HCT116 (cell line): ENCODE results near the gene ZNF618. TPM values are rescaled to one million over a fixed set of nuclear protein-coding genes. Genes with fewer than 3 reads are reported as not detected.

Experiments used
- ATAC-seq: fragments of 200-7000 bp; cut with Tn5 transposase; 2 replicates; pipeline ENCODE4 v1.9.1; 2020; ENCODE audit warnings: mild to moderate bottlenecking, moderate library complexity
- BruUV-seq: library from RNA; stranded (reverse); fragments of 400-500 nt; replicated peaks from 2 replicates; lab custom pipeline; 2021; lab: Mats Ljungman, UMichigan
- CTCF ChIA-PET: fragments of 300-600 bp; sonication (Branson Sonifier 250); formaldehyde crosslinking; loops from one replicate; lab custom pipeline; 2021; ENCODE audit warnings: antibody characterized with exemption; lab: Charles Lee
- POLR2A ChIA-PET: fragments of 300-600, 350-600 bp; sonication (Branson Sonifier 250); formaldehyde crosslinking; loops from one replicate; lab custom pipeline; 2021; ENCODE audit warnings: antibody characterized with exemption; lab: Charles Lee
- RAD21 ChIA-PET, 2 experiments: fragments of 300-600 bp; sonication (Branson Sonifier 250); formaldehyde crosslinking; loops; one replicate each; lab custom pipeline; 2023; ENCODE audit warnings: low total read pairs in 2 of 2; ENCODE audit not compliant: uncharacterized antibody in 2 of 2, unreplicated experiment in 2 of 2, low non-redundant PET in 1 of 2; lab: Charles Lee
- DNase-seq: peaks from one replicate; pipeline ENCODE4 v3.0.0-alpha.2; 2010; ENCODE audit warnings: low read depth, low spot score
- H2AFZ ChIP-seq: fragments of 200-600 bp; shearing (Covaris generic), sonication (generic); 2 replicates; pipeline ENCODE4 v1.6.1; 2017; ENCODE audit warnings: low read depth, mixed run types, mixed read lengths, antibody characterized with exemption, low read length; ENCODE audit not compliant: poor library complexity, severe bottlenecking
- H3K27ac ChIP-seq: 2 replicates; pipeline ENCODE4 v1.5.1; 2012; ENCODE audit warnings: low read depth, low read length
- H3K27me3 ChIP-seq: fragments of 200-600 bp; sonication (generic); 2 replicates; pipeline ENCODE4 v1.6.1; 2016; ENCODE audit warnings: mixed run types, low read length, mixed read lengths; ENCODE audit not compliant: insufficient read depth
- H3K36me3 ChIP-seq, 2 experiments: fragments of 200-500 bp in 1 of 2; fragments of 200-600 bp in 1 of 2; sonication (Bioruptor generic) in 1 of 2; sonication (generic) in 1 of 2; 2 replicates each; pipeline versions ENCODE4 v1.5.1 to v1.6.1; 2014 to 2016; ENCODE audit warnings: low read length in 2 of 2, inconsistent platforms in 1 of 2, mixed read lengths in 1 of 2, mixed run types in 1 of 2; ENCODE audit not compliant: insufficient read depth in 2 of 2, control insufficient read depth in 1 of 2
- H3K4me1 ChIP-seq, 2 experiments: fragments of 200-600 bp in 1 of 2; sonication (generic) in 1 of 2; 2 replicates each; pipeline versions ENCODE4 v1.5.1 to v1.6.1; 2012 to 2017; ENCODE audit warnings: low read length in 2 of 2, inconsistent platforms in 1 of 2, mild to moderate bottlenecking in 1 of 2, mixed read lengths in 1 of 2, mixed run types in 1 of 2, moderate library complexity in 1 of 2; ENCODE audit not compliant: insufficient read depth in 2 of 2, control insufficient read depth in 1 of 2
- H3K4me2 ChIP-seq: fragments of 200-600 bp; sonication (generic); 2 replicates; pipeline ENCODE4 v1.6.1; 2017; ENCODE audit warnings: mixed run types, low read length, mixed read lengths
- H3K4me3 ChIP-seq, 2 experiments: fragments of 200-600 bp in 1 of 2; sonication (generic) in 1 of 2; replicated peaks in 1 of 2; 2 replicates each; pipeline ENCODE4 v1.5.1; 2011 to 2016; ENCODE audit warnings: low read length in 2 of 2, control low read depth in 1 of 2, low read depth in 1 of 2, mild to moderate bottlenecking in 1 of 2, mixed read lengths in 1 of 2, mixed run types in 1 of 2
- H3K79me2 ChIP-seq: fragments of 200-600 bp; sonication (generic); 2 replicates; pipeline ENCODE4 v1.6.1; 2017; ENCODE audit warnings: mild to moderate bottlenecking, mixed run types, low read length, moderate library complexity, mixed read lengths; ENCODE audit not compliant: insufficient read depth
- H3K9ac ChIP-seq: fragments of 200-600 bp; sonication (generic); 2 replicates; pipeline ENCODE4 v1.6.1; 2016; ENCODE audit warnings: low read length, mixed read lengths
- H3K9me2 ChIP-seq: fragments of 200-600 bp; sonication (generic), shearing (Covaris generic); 2 replicates; pipeline ENCODE4 v1.6.1; 2017; ENCODE audit warnings: mixed run types, mild to moderate bottlenecking, moderate library complexity; ENCODE audit not compliant: insufficient read depth
- H3K9me3 ChIP-seq, 2 experiments: fragments of 200-500 bp in 1 of 2; fragments of 200-600 bp in 1 of 2; sonication (Bioruptor generic) in 1 of 2; sonication (generic) in 1 of 2; 2 replicates each; pipeline ENCODE4 v1.6.1; 2014 to 2017; ENCODE audit warnings: low read length in 2 of 2, mixed read lengths in 2 of 2, inconsistent platforms in 1 of 2, low read depth in 1 of 2, mild to moderate bottlenecking in 1 of 2, mixed run types in 1 of 2, moderate library complexity in 1 of 2; ENCODE audit not compliant: control insufficient read depth in 1 of 2, insufficient read depth in 1 of 2
- H4K20me1 ChIP-seq: fragments of 200-600 bp; sonication (generic), shearing (Covaris generic); 2 replicates; pipeline ENCODE4 v1.6.1; 2017; ENCODE audit warnings: mixed run types, mild to moderate bottlenecking, moderate library complexity; ENCODE audit not compliant: insufficient read depth
- CBX3 ChIP-seq: IDR thresholded peaks from 2 replicates; pipeline ENCODE4 v1.6.1; 2012; ENCODE audit warnings: low read depth
- CEBPB ChIP-seq: IDR thresholded peaks from 2 replicates; pipeline ENCODE4 v1.6.1; 2012; ENCODE audit warnings: low read depth
- EZH2 ChIP-seq: fragments of 200-600 bp; sonication (generic); IDR thresholded peaks from 2 replicates; pipeline ENCODE4 v1.6.1; 2017; ENCODE audit warnings: antibody characterized with exemption, mixed run types
- JUND ChIP-seq: IDR thresholded peaks from 2 replicates; pipeline ENCODE4 v1.6.1; 2012
- POLR2A ChIP-seq: IDR thresholded peaks from 2 replicates; pipeline ENCODE4 v1.7.0; 2011; ENCODE audit warnings: borderline replicate concordance; ENCODE audit not compliant: insufficient read depth, insufficient read length; ENCODE audit errors: extremely low read depth
- POLR2AphosphoS5 ChIP-seq: IDR thresholded peaks from 2 replicates; pipeline ENCODE4 v1.6.1; 2011; ENCODE audit warnings: mild to moderate bottlenecking, low read depth, low read length, moderate library complexity
- REST ChIP-seq: IDR thresholded peaks from 2 replicates; pipeline ENCODE4 v1.6.1; 2012; ENCODE audit warnings: low read depth
- SRF ChIP-seq: IDR thresholded peaks from 2 replicates; pipeline ENCODE4 v1.6.1; 2012; ENCODE audit warnings: low read depth
- TCF7L2 ChIP-seq: IDR thresholded peaks from 2 replicates; pipeline ENCODE4 v1.7.0; 2011; ENCODE audit warnings: borderline replicate concordance, inconsistent platforms; ENCODE audit not compliant: insufficient read depth, insufficient read length; ENCODE audit errors: extremely low read depth
- ZNF274 ChIP-seq: fragments of 200-500 bp; sonication (Bioruptor generic); IDR thresholded peaks from 2 replicates; pipeline ENCODE4 v1.6.1; 2014; ENCODE audit warnings: mild to moderate bottlenecking, low read depth, low read length, inconsistent platforms
- intact Hi-C: fragments of 100-400 bp; cut with micrococcal nuclease; formaldehyde crosslinking; loops from 2 replicates; pipeline ENCODE4 v1.10.0; 2022
- total RNA-seq: library from RNA; stranded (reverse); gene quantifications from one replicate; pipeline ENCODE4 v1.2.1, GENCODE V29; 2021; ENCODE audit not compliant: unreplicated experiment

ZNF618 gene
- total RNA-seq, 1 experiment from 2014 or later: 13.5 TPM

GRCh38 chr9:114061830-114062474, 185.8 kb downstream of the ZNF618 start:
- H4K20me1 ChIP-seq: no peaks in the 10 kb centered on the region
- CTCF ChIA-PET: no interaction called here
- no peak overlapping the region for H2AFZ ChIP-seq
- H3K9me3 ChIP-seq: no peaks in the 10 kb centered on the region
- no peaks in the 10 kb centered on the region for H3K36me3 ChIP-seq
- no peak overlapping the region for H3K9ac ChIP-seq
- H3K4me3 ChIP-seq: no peak overlapping the region
- no TSS peak for BruUV-seq
- no peak for ATAC-seq
- H3K79me2 ChIP-seq: no peaks in the 10 kb centered on the region
- no peaks in the 10 kb centered on the region for H3K4me1 ChIP-seq
- H3K27ac ChIP-seq: no peak overlapping the region
- intact Hi-C loops: no loop called here
- no peak for DNase-seq
- 0 out of 2 replicates have a peak, but pooled peaks cover 8% of the 10 kb centered on the region for H3K27me3 ChIP-seq
- RAD21 ChIA-PET: no interaction called here
- TF ChIP-seq POLR2A (no peak), CBX3 (no peak), SRF (no peak), CEBPB (no peak), ZNF274 (no peak), POLR2AphosphoS5 (no peak), EZH2 (no peak)
- POLR2A ChIA-PET: no interaction called here
- no peaks in the 10 kb centered on the region for H3K9me2 ChIP-seq
- no peak overlapping the region for H3K4me2 ChIP-seq

DNA sequence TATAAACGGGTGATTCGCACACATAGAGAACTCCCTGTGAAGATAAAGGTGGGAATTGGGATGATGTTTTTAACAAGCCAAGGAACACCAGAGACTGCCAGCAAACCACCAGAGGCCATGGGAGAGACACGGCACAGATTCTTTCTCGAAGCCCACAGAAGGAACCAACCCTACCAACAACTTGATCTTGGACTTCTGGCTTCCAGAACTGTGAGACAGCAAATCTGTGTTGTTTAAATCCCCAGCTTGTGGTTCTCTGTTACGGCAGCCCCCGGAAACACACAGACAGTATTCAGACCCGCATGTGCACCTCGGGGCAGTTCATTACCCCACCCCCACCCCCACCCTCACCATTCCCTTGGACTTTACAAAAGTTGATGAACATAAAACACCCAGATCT, 189.2 kb downstream of the ZNF618 start:
- H3K79me2 ChIP-seq: no peaks in the 10 kb centered on the region
- no peaks in the 10 kb centered on the region for H3K9me3 ChIP-seq
- no peaks in the 10 kb centered on the region for H3K4me1 ChIP-seq
- H2AFZ ChIP-seq: no peak overlapping the region
- no peak overlapping the region for H3K4me2 ChIP-seq
- intact Hi-C loops: no loop called here
- TF ChIP-seq JUND (no peak), REST (no peak), TCF7L2 (no peak)
- ChIA-PET CTCF (no interaction called here), POLR2A (no interaction called here), RAD21 (no interaction called here)
- no peak overlapping the region for H3K27ac ChIP-seq
- BruUV-seq: no TSS peak
- H3K9ac ChIP-seq: no peak overlapping the region
- H3K36me3 ChIP-seq: no peaks in the 10 kb centered on the region
- 0 out of 2 replicates have a peak, but pooled peaks cover 8% of the 10 kb centered on the region for H3K27me3 ChIP-seq
- H4K20me1 ChIP-seq: no peaks in the 10 kb centered on the region
- H3K9me2 ChIP-seq: no peaks in the 10 kb centered on the region
- H3K4me3 ChIP-seq: no peak overlapping the region
- no peak for ATAC-seq
- no peak for DNase-seq
